ENCODE measurements around the gene ENDOV.

DNA sequence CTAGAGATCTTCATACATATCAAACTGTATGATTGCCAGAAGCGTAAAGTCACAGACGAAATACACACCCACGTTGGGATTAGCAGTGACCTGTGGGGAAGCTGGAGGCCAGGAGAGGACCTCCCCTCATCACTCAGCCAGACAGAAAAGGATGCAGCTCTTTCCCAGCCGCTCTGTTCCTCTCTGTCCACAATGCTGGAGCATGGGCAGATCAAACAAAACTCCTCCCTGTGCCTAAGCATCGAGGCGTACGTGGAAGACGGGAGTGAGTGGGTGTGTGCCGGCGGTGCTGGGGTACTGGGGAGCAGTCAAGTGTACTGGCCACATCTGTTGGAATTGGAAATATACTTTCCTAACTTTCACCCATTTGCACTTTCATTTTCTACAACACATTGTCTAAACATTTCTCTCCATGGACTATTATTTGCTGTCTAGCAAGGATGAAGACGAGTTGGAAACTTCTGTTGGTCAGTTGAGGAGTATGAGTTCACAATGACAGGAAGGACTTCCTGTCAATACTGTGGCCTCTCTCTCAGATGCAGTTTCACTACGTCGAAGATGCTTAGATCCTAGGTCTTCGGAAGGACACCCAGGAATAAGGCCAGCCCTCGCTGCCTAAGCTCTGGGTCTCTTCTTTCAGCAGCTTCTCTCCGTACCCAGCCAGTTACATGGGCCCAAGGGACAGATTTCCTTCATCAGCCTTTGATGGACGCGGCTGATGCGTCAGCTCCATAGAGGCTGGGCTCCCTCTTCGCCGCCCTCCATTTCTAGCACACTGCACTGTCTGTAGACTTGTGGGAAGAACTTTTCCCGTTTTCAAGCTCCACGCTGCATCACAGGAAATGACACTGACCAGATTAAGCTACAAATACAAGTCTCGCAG, 30.6 kb upstream of the ENDOV start:
- TF ChIP-seq FOXP2 (optimal IDR thresholded peaks at IDR 0.05; ENCODE audit: control extremely low read depth, extremely low read length, insufficient read depth) (no peak), EZH2 (IDR thresholded peaks at IDR 0.05) (no peak), POLR2AphosphoS5 (IDR thresholded peaks at IDR 0.05; ENCODE audit: borderline replicate concordance, low read depth, low read length) (no peak)

All from SK-N-MC (cell line).